Measurements from ENCODE around the gene TAF12. TPM values are rescaled to one million over a fixed set of nuclear protein-coding genes. Genes with fewer than 3 reads are reported as not detected.
"Not testable (repeated sequence)": the region's sequence is repeated elsewhere in the genome, so short reads cannot be mapped to it uniquely, and the experiment has no call there.

TAF12 gene
- total RNA-seq, 3 donors from 2014 or later: 12.2 to 23.2 (median 15.5) TPM

- H3K4me1 ChIP-seq (ENCODE audit: low read depth): no peaks in the 10 kb centered on the region
- intact Hi-C loops (cut with DNase I, micrococcal nuclease): loop anchor here (10.0 kb wide), 2 partner anchors 77 to 87 kb away; no protein-coding TSS in a partner anchor
- TF ChIP-seq, protein P1, sequence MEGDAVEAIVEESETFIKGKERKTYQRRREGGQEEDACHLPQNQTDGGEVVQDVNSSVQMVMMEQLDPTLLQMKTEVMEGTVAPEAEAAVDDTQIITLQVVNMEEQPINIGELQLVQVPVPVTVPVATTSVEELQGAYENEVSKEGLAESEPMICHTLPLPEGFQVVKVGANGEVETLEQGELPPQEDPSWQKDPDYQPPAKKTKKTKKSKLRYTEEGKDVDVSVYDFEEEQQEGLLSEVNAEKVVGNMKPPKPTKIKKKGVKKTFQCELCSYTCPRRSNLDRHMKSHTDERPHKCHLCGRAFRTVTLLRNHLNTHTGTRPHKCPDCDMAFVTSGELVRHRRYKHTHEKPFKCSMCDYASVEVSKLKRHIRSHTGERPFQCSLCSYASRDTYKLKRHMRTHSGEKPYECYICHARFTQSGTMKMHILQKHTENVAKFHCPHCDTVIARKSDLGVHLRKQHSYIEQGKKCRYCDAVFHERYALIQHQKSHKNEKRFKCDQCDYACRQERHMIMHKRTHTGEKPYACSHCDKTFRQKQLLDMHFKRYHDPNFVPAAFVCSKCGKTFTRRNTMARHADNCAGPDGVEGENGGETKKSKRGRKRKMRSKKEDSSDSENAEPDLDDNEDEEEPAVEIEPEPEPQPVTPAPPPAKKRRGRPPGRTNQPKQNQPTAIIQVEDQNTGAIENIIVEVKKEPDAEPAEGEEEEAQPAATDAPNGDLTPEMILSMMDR (IDR thresholded peaks at IDR 0.05): no peak
- ATAC-seq (no peak), DNase-seq (no peak)
- no peaks in the 10 kb centered on the region for H3K36me3 ChIP-seq (ENCODE audit: low read depth)
- no peaks in the 10 kb centered on the region for H3K9me3 ChIP-seq
- no peak overlapping the region for H3K4me3 ChIP-seq
These were observed 41.2 kb downstream of the TAF12 start for GRCh38 chr1:28601696-28602095.

DNA sequence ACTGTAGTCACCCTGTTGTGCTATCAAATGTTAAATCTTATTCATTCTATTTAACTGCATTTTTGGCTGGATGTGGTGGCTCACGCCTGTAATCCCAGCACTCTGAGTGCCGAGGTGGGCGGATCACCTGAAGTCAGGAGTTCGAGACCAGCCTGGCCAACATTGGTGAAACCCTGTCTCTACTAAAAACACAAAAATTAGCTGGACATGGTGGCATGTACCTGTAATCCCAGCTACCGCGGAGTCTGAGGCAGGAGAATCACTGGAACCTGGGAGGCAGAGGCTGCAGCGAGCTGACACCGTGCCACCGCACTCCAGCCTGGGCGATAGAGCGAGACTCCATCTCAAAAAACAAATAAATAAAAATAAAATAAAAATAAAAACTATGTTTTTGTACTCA is 46.6 kb downstream of the TAF12 start:
- H3K9me3 ChIP-seq; intact Hi-C loops (cut with DNase I, micrococcal nuclease); DNase-seq; H3K4me1 ChIP-seq (ENCODE audit: low read depth); ATAC-seq; H3K36me3 ChIP-seq (ENCODE audit: low read depth); H3K4me3 ChIP-seq: not testable (repeated sequence)

- peaks cover 3% of the 10 kb centered on the region for H3K4me1 ChIP-seq (ENCODE audit: low read depth)
- intact Hi-C loops (cut with DNase I, micrococcal nuclease): no loop called here
- TF ChIP-seq, protein P1 (IDR thresholded peaks at IDR 0.05): no peak
- H3K9me3 ChIP-seq: no peaks in the 10 kb centered on the region
- DNase-seq: no peak
- ATAC-seq: no peak
- H3K4me3 ChIP-seq: no peak overlapping the region
- no peaks in the 10 kb centered on the region for H3K36me3 ChIP-seq (ENCODE audit: low read depth)
These were observed 47.3 kb downstream of the TAF12 start for GRCh38 chr1:28595412-28596191.

DNA sequence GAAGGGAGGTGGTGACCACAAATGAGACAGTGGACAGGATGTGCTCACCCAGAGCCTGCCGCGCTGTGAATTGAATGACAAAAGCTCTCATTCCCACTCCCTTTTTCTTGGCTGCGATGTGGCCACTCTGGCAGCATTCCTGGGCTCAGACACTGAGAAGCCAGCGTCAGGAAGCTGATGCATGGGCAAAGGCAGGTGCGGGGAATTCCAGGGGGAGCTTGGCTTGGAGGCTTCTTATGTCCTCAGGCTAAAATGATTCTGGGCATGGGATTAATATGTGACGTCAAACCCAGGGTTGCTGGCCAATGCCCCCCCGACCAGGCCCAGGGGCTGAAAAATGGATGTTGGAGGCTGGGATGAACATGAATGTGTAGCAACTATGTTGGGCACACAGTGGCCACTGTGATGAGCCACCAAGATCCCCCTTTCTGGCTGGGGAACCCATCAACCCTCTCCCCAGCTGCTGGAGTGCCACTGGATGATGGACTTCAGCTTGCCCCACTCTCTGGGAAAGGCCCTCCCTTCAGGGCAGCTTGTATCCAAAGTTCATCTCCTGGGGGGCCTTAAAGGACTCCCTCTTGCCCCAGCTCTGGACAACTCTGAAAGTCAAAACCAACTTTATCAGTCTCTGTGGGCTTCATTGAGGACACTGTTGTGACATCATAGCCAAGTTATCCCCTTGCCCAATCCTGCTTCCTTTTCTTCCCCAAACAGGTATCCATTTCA is 48.0 kb downstream of the TAF12 start:
- H3K4me3 ChIP-seq; H3K9me3 ChIP-seq; DNase-seq; H3K36me3 ChIP-seq (ENCODE audit: low read depth); ATAC-seq; H3K4me1 ChIP-seq (ENCODE audit: low read depth); intact Hi-C loops (cut with DNase I, micrococcal nuclease): not testable (repeated sequence)

GRCh38 chr1:28593988-28594356 is 48.9 kb downstream of the TAF12 start:
- H3K36me3 ChIP-seq (ENCODE audit: low read depth); H3K9me3 ChIP-seq; H3K4me1 ChIP-seq (ENCODE audit: low read depth); intact Hi-C loops (cut with DNase I, micrococcal nuclease); ATAC-seq; H3K4me3 ChIP-seq; DNase-seq: not testable (repeated sequence)

- intact Hi-C loops (cut with DNase I, micrococcal nuclease): no loop called here
- DNase-seq (peak; percentile 23 to 58 (median 52)), ATAC-seq (peak; percentile 45)
- Histone ChIP-seq H3K9me3 (no peaks in the 10 kb centered on the region), H3K4me3 (peak overlapping the region; percentile 11), H3K36me3 (ENCODE audit: low read depth) (no peaks in the 10 kb centered on the region), H3K4me1 (ENCODE audit: low read depth) (peaks cover 8% of the 10 kb centered on the region)
- TF ChIP-seq, protein P1 (IDR thresholded peaks at IDR 0.05): no peak
These were observed 50.4 kb downstream of the TAF12 start for GRCh38 chr1:28592321-28593071.
